ENCODE results near the gene CYP11A1. TPM values are rescaled to one million over a fixed set of nuclear protein-coding genes. Genes with fewer than 3 reads are reported as not detected.

CYP11A1 gene
- total RNA-seq, 4 donors from 2014 or later: 1.3 to 17.0 (median 9.5) TPM

DNA sequence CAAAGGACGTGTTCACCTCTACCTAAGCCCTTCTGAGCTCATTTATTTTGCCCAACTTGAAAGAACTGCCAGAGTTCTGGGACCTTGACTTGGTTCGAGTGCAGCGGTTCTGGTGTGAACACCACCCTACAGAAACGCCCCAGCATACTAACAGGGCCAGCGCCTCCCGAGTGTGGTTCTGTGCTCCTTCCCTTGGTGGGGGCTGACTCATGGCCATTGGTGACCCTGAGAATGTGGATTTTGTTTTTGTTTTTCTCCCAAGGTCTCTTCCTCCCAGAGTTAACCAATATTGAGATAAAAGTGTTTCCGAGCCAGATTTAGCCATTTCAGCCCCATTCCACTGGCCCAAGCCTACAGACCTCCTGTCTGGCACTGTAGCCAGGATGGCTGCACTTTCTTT, 38.4 kb upstream of the CYP11A1 start:
- Histone ChIP-seq H3K27ac (no peak overlapping the region), H3K4me3 (no peak overlapping the region), H3K36me3 (peaks cover 0 to 6% (median 0%) of the 10 kb centered on the region in 3 donors), H3K4me1 (peaks cover 3 to 31% (median 8%) of the 10 kb centered on the region in 3 donors), H3K27me3 (peaks cover 0 to 57% (median 0%) of the 10 kb centered on the region in 4 donors), H3K9me3 (no peaks in the 10 kb centered on the region)
- TF ChIP-seq, protein P1, sequence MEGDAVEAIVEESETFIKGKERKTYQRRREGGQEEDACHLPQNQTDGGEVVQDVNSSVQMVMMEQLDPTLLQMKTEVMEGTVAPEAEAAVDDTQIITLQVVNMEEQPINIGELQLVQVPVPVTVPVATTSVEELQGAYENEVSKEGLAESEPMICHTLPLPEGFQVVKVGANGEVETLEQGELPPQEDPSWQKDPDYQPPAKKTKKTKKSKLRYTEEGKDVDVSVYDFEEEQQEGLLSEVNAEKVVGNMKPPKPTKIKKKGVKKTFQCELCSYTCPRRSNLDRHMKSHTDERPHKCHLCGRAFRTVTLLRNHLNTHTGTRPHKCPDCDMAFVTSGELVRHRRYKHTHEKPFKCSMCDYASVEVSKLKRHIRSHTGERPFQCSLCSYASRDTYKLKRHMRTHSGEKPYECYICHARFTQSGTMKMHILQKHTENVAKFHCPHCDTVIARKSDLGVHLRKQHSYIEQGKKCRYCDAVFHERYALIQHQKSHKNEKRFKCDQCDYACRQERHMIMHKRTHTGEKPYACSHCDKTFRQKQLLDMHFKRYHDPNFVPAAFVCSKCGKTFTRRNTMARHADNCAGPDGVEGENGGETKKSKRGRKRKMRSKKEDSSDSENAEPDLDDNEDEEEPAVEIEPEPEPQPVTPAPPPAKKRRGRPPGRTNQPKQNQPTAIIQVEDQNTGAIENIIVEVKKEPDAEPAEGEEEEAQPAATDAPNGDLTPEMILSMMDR (IDR thresholded peaks at IDR 0.05): no peak
- TF ChIP-seq POLR2A (IDR thresholded peaks at IDR 0.05): no peak
- no peak for DNase-seq
- 70 to 91% methylated on average over 7 of the region's 7 CpGs for WGBS, 2 donors
- intact Hi-C loops (cut with DNase I): no loop called here

DNA sequence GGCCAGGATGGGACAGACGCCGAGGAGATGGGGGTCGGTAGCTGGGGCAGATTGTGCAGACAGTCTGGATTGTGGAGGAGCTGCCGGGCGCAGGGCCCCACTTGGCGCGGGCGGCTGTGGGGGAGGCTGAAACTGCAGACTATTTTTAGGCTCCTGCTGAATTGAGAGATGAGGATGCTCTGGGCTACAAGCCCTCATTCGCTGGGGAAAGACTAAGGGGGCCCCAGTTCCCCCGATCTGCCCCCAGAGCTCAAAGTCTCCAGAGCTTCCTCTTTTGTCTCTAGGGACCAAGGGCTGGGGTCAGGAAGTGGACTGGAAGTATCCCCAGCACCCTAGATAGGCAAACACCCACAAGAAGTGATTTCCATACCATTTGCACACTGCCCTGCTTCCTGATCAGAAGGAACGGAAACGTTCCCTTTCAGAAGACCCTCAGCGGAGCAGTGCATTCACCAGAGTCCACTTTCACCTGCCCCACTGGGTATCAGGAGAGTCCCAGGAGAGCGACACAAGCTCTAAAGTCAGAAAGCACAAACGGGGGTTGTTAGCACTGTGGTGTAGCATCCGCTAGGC, 36.6 kb upstream of the CYP11A1 start:
- Histone ChIP-seq H3K27me3 (peaks cover 0 to 66% (median 0%) of the 10 kb centered on the region in 4 donors), H3K4me1 (peaks cover 6 to 47% (median 8%) of the 10 kb centered on the region in 3 donors), H3K27ac (no peak overlapping the region), H3K9me3 (no peaks in the 10 kb centered on the region), H3K36me3 (no peaks in the 10 kb centered on the region), H3K4me3 (no peak overlapping the region)
- intact Hi-C loops (cut with DNase I): no loop called here
- 56 to 59% methylated on average over 11 to 13 of the region's 16 CpGs for WGBS, 2 donors
- TF ChIP-seq, protein P1 (IDR thresholded peaks at IDR 0.05): no peak
- TF ChIP-seq POLR2A (IDR thresholded peaks at IDR 0.05): no peak
- no peak for DNase-seq

DNA sequence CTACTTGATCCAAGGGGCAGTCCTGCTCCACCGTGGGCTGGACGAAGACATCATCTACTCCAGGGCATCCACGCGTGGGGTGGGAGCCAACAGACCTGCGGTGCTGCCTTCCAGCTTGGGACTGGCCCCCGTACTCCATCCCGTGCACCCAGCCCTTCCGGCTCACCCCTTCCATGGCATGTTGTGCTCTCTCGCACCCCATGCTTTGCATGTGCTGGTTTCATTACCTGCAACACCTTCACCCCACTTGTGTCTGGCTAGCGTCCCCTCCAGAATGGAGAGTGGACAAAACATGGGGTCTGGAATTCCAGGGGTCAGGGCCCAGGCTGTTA, 36.1 kb upstream of the CYP11A1 start:
- DNase-seq: no peak
- intact Hi-C loops (cut with DNase I): no loop called here
- Histone ChIP-seq H3K4me3 (no peak overlapping the region), H3K9me3 (no peaks in the 10 kb centered on the region), H3K4me1 (peaks cover 6 to 50% (median 8%) of the 10 kb centered on the region in 3 donors), H3K27ac (no peak overlapping the region), H3K27me3 (peaks cover 0 to 65% (median 0%) of the 10 kb centered on the region in 4 donors), H3K36me3 (no peaks in the 10 kb centered on the region)
- 67 to 80% methylated on average over 3 to 9 of the region's 10 CpGs for WGBS, 2 donors
- TF ChIP-seq, protein P1 (IDR thresholded peaks at IDR 0.05): no peak
- no peak for TF ChIP-seq POLR2A (IDR thresholded peaks at IDR 0.05)

DNA sequence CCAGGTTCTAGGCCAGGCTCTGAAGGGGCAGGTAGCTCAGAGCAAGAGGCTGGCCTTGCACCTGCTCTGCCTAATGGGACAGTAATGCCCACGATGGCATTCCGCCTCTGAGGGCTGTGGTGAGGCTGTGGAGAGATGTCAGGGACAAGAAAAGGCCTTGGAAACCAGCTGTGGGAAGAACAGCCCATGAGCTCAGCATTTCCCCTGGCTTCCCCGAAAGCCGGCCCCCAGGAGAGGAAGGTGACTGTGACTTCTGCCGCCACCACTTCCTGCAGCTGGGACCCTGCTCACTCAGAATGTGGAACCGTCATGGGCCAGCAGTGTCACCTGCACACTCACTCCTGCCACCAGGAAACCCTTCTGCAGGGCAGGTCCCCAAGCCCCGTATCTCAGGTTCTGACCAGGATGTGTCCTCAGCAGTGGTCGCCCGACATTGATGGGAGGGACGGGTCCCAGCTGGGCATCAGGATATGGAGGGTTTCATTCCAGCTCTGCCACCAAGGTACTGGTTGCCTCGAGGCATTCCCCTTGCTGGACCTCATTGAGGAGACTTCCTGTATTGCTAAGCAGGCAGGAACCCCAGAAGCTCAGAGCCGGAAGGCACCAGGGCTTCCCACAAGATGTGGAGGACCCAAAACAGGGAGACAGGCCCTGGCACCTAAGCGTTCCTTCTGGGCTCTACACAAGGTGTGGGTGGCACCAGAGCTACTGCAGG, 35.6 kb upstream of the CYP11A1 start:
- DNase-seq: no peak

More for the DNA sequence above, 35.6 kb upstream of the CYP11A1 start:
- H3K4me3 ChIP-seq: no peak overlapping the region
- TF ChIP-seq, protein P1 (IDR thresholded peaks at IDR 0.05): no peak
- TF ChIP-seq POLR2A (IDR thresholded peaks at IDR 0.05): no peak
- H3K36me3 ChIP-seq: no peaks in the 10 kb centered on the region
- H3K9me3 ChIP-seq: no peaks in the 10 kb centered on the region
- intact Hi-C loops (cut with DNase I): no loop called here
- peaks cover 6 to 50% (median 8%) of the 10 kb centered on the region in 3 donors for H3K4me1 ChIP-seq
- peak overlapping the region in 2 of 4 donors; percentile 14 to 25 for H3K27ac ChIP-seq
- WGBS, 2 donors: 57 to 84% methylated on average over 5 to 8 of the region's 13 CpGs
- H3K27me3 ChIP-seq: peaks cover 0 to 60% (median 0%) of the 10 kb centered on the region in 4 donors

All from esophagus squamous epithelium (tissue), 5 donors.